ENCODE results near the gene IL18. TPM values are rescaled to one million over a fixed set of nuclear protein-coding genes. Genes with fewer than 3 reads are reported as not detected.
A peak's percentile ranks its signal among the peaks of the same experiment; 100 is the strongest.
"Not testable (repeated sequence)": the region's sequence is repeated elsewhere in the genome, so short reads cannot be mapped to it uniquely, and the experiment has no call there.

Gene IL18
- total and polyA plus RNA-seq, 7 experiments from 2014 or later = 0.32 to 8.3 (median 0.72) TPM; not detected in 3

- Histone ChIP-seq H3K27me3 (ENCODE audit: control insufficient read depth in 2 of 2, insufficient read depth in 2 of 2, low read length in 2 of 2) (no peaks in the 10 kb centered on the region), H3K4me3 (ENCODE audit: low read length) (no peak overlapping the region), H3K9me3 (ENCODE audit: control insufficient read depth in 2 of 3, low read length in 3 of 3) (no peaks in the 10 kb centered on the region), H3K4me1 (ENCODE audit: control insufficient read depth in 2 of 2, insufficient read depth in 2 of 2, low read length in 2 of 2) (no peaks in the 10 kb centered on the region), H3K36me3 (ENCODE audit: control insufficient read depth in 2 of 3, insufficient read depth in 3 of 3, low read length in 3 of 3) (no peaks in the 10 kb centered on the region), H3K27ac (ENCODE audit: low read depth, low read length) (no peak overlapping the region)
- intact Hi-C loops (cut with micrococcal nuclease) = no loop called here
- Mint-ChIP-seq H3K4me3 (no peak overlapping the region), H3K36me3 (no peaks in the 10 kb centered on the region), H3K27ac (no peak overlapping the region), H3K4me1 (peaks cover 0 to 1% (median 0%) of the 10 kb centered on the region in 7 donors), H3K27me3 (peaks cover 0 to 16% (median 0%) of the 10 kb centered on the region in 5 donors), H3K9me3 (peaks cover 0 to 3% (median 0%) of the 10 kb centered on the region in 11 donors)
- no peak for DNase-seq
- ATAC-seq = no peak
- ChIA-PET POLR2A (no interaction called here), CTCF (no interaction called here)
Measured at GRCh38 chr11:112200252-112200651, 36.4 kb upstream of the IL18 start.

- H3K4me1 ChIP-seq (ENCODE audit: control insufficient read depth in 2 of 2, insufficient read depth in 2 of 2, low read length in 2 of 2); H3K27ac ChIP-seq (ENCODE audit: low read depth, low read length); H3K9me3 Mint-ChIP-seq; H3K36me3 ChIP-seq (ENCODE audit: control insufficient read depth in 2 of 3, insufficient read depth in 3 of 3, low read length in 3 of 3); H3K4me1 Mint-ChIP-seq; ATAC-seq; H3K4me3 Mint-ChIP-seq; H3K4me3 ChIP-seq (ENCODE audit: low read length); DNase-seq; CTCF ChIA-PET; intact Hi-C loops (cut with micrococcal nuclease); H3K27me3 ChIP-seq (ENCODE audit: control insufficient read depth in 2 of 2, insufficient read depth in 2 of 2, low read length in 2 of 2); H3K27ac Mint-ChIP-seq; POLR2A ChIA-PET; H3K36me3 Mint-ChIP-seq; H3K9me3 ChIP-seq (ENCODE audit: control insufficient read depth in 2 of 3, low read length in 3 of 3): not testable (repeated sequence)
- peaks cover 0 to 19% (median 0%) of the 10 kb centered on the region in 5 donors for H3K27me3 Mint-ChIP-seq
Measured at GRCh38 chr11:112199101-112199500, 35.2 kb upstream of the IL18 start.

DNA sequence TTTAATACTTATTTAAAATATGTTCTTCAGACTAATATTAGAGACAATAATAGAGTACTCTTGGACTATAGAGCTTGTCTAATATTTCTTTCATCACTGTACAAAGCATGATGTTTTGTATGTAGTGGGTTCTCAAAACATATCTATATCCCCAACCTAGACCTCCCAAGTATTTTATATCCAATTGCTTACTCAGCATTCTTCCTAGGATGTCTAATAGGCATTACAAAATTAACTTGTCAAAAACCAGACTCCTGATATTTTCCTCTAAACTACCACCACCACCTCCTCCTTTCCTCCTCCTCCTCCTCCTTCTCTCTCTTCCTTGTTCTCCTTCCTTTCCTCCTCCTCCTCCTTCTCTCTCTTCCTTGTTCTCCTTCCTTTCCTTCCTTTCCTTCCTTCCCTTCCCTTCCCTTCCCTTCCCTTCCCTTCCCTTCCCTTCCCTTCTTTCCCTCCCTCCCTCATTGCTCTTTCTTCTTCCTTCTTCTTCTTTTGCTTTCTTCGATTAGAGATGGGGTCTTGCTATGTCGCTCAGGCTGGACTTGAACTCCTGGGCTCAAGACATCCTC lies 32.7 kb upstream of the IL18 start:
- H3K27me3 Mint-ChIP-seq = peaks cover 0 to 25% (median 0%) of the 10 kb centered on the region in 5 donors
- DNase-seq = no peak
- H3K27me3 ChIP-seq (ENCODE audit: control insufficient read depth in 2 of 2, insufficient read depth in 2 of 2, low read length in 2 of 2) = no peaks in the 10 kb centered on the region
- intact Hi-C loops (cut with micrococcal nuclease) = no loop called here
- no peaks in the 10 kb centered on the region for H3K4me1 ChIP-seq (ENCODE audit: control insufficient read depth in 2 of 2, insufficient read depth in 2 of 2, low read length in 2 of 2)
- H3K9me3 ChIP-seq (ENCODE audit: control insufficient read depth in 2 of 3, low read length in 3 of 3) = no peaks in the 10 kb centered on the region
- no peak overlapping the region for H3K27ac ChIP-seq (ENCODE audit: low read depth, low read length)
- POLR2A ChIA-PET = no interaction called here
- H3K4me3 ChIP-seq (ENCODE audit: low read length) = no peak overlapping the region
- no peak overlapping the region for H3K27ac Mint-ChIP-seq
- peaks cover 0 to 3% (median 0%) of the 10 kb centered on the region in 11 donors for H3K9me3 Mint-ChIP-seq
- ATAC-seq = no peak
- CTCF ChIA-PET = interaction anchor here (0.6 to 0.7 kb wide), 2 partner anchors 84 to 442 kb away, joined by 3 to 6 read pairs; no protein-coding TSS in a partner anchor
- H3K4me3 Mint-ChIP-seq = no peak overlapping the region
- no peaks in the 10 kb centered on the region for H3K36me3 ChIP-seq (ENCODE audit: control insufficient read depth in 2 of 3, insufficient read depth in 3 of 3, low read length in 3 of 3)
- H3K36me3 Mint-ChIP-seq = no peaks in the 10 kb centered on the region
- H3K4me1 Mint-ChIP-seq = peaks cover 0 to 1% (median 0%) of the 10 kb centered on the region in 7 donors

DNA sequence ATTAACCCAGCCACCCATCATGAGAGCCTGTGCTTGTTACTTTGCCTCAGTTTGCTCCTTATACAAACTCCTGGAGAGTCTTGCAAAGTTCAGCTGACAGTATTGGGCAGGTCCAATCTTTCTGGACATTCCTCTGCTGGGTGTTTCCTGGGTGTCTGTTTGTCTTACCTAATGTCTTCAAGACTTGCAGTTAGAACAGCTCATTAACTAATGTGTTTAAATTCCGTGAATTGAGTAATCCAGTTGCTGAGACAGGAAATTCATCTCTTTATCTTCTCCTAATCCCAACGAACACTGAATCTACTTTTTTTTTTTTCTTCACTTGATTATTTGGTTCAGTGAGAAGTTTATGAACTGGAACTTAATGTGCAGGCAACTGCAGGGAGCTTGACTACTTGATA lies 32.1 kb upstream of the IL18 start:
- POLR2A ChIA-PET = no interaction called here
- Histone ChIP-seq H3K27ac (ENCODE audit: low read depth, low read length) (no peak overlapping the region), H3K9me3 (ENCODE audit: control insufficient read depth in 2 of 3, low read length in 3 of 3) (no peaks in the 10 kb centered on the region), H3K4me3 (ENCODE audit: low read length) (no peak overlapping the region), H3K4me1 (ENCODE audit: control insufficient read depth in 2 of 2, insufficient read depth in 2 of 2, low read length in 2 of 2) (no peaks in the 10 kb centered on the region), H3K27me3 (ENCODE audit: control insufficient read depth in 2 of 2, insufficient read depth in 2 of 2, low read length in 2 of 2) (no peaks in the 10 kb centered on the region), H3K36me3 (ENCODE audit: control insufficient read depth in 2 of 3, insufficient read depth in 3 of 3, low read length in 3 of 3) (no peaks in the 10 kb centered on the region)
- Mint-ChIP-seq H3K27ac (no peak overlapping the region), H3K9me3 (peaks cover 0 to 3% (median 0%) of the 10 kb centered on the region in 11 donors), H3K36me3 (no peaks in the 10 kb centered on the region), H3K27me3 (peaks cover 0 to 25% (median 0%) of the 10 kb centered on the region in 5 donors), H3K4me1 (peaks cover 0 to 1% (median 0%) of the 10 kb centered on the region in 7 donors), H3K4me3 (no peak overlapping the region)
- no peak for ATAC-seq
- intact Hi-C loops (cut with micrococcal nuclease) = no loop called here
- CTCF ChIA-PET = interaction anchor here (0.6 to 0.7 kb wide), 3 partner anchors 11 to 442 kb away, joined by 3 to 6 read pairs (median 3); no protein-coding TSS in a partner anchor
- no peak for DNase-seq

DNA sequence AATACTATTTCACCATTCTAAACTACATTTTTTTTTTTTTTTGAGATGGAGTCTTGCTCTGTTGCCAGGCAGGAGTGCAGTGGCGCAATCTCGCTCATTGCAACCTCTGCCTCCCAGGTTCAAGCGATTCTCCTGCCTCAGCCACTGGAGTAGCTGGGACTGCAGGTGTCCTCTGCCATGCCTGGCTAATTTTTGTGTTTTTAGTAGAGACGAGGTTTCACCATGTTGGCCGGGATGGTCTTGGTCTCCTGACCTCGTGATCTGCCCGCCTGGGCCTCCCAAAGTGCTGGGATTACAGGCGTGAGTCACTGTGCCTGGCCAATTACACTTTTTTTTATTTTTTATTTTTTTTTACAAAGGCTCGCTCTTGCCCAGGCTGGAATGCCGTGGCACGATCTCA lies 31.2 kb upstream of the IL18 start:
- H3K4me3 ChIP-seq (ENCODE audit: low read length); H3K27ac Mint-ChIP-seq; DNase-seq; H3K36me3 ChIP-seq (ENCODE audit: control insufficient read depth in 2 of 3, insufficient read depth in 3 of 3, low read length in 3 of 3); H3K36me3 Mint-ChIP-seq; H3K9me3 ChIP-seq (ENCODE audit: control insufficient read depth in 2 of 3, low read length in 3 of 3); H3K4me1 ChIP-seq (ENCODE audit: control insufficient read depth in 2 of 2, insufficient read depth in 2 of 2, low read length in 2 of 2); H3K4me3 Mint-ChIP-seq; H3K27ac ChIP-seq (ENCODE audit: low read depth, low read length); POLR2A ChIA-PET; H3K9me3 Mint-ChIP-seq; ATAC-seq; CTCF ChIA-PET; intact Hi-C loops (cut with micrococcal nuclease); H3K27me3 ChIP-seq (ENCODE audit: control insufficient read depth in 2 of 2, insufficient read depth in 2 of 2, low read length in 2 of 2); H3K4me1 Mint-ChIP-seq: not testable (repeated sequence)
- H3K27me3 Mint-ChIP-seq = peaks cover 0 to 22% (median 0%) of the 10 kb centered on the region in 5 donors

- no peaks in the 10 kb centered on the region for H3K36me3 ChIP-seq (ENCODE audit: control insufficient read depth in 2 of 3, insufficient read depth in 3 of 3, low read length in 3 of 3)
- Mint-ChIP-seq H3K9me3 (peaks cover 0 to 4% (median 0%) of the 10 kb centered on the region in 11 donors), H3K4me1 (peaks cover 0 to 2% (median 0%) of the 10 kb centered on the region in 7 donors), H3K27ac (no peak overlapping the region), H3K4me3 (no peak overlapping the region), H3K27me3 (peaks cover 0 to 19% (median 4%) of the 10 kb centered on the region in 5 donors), H3K36me3 (peaks cover 0 to 4% (median 0%) of the 10 kb centered on the region in 5 donors)
- ChIA-PET CTCF (no interaction called here), POLR2A (no interaction called here)
- no peaks in the 10 kb centered on the region for H3K9me3 ChIP-seq (ENCODE audit: control insufficient read depth in 2 of 3, low read length in 3 of 3)
- H3K27me3 ChIP-seq (ENCODE audit: control insufficient read depth in 2 of 2, insufficient read depth in 2 of 2, low read length in 2 of 2) = no peaks in the 10 kb centered on the region
- H3K4me1 ChIP-seq (ENCODE audit: control insufficient read depth in 2 of 2, insufficient read depth in 2 of 2, low read length in 2 of 2) = no peaks in the 10 kb centered on the region
- no peak for DNase-seq
- intact Hi-C loops (cut with micrococcal nuclease) = no loop called here
- H3K4me3 ChIP-seq (ENCODE audit: low read length) = no peak overlapping the region
- no peak for ATAC-seq
- H3K27ac ChIP-seq (ENCODE audit: low read depth, low read length) = no peak overlapping the region
Measured at GRCh38 chr11:112186304-112186703, 22.4 kb upstream of the IL18 start.

- peaks cover 0 to 20% (median 4%) of the 10 kb centered on the region in 5 donors for H3K27me3 Mint-ChIP-seq
- H3K9me3 Mint-ChIP-seq = peaks cover 0 to 4% (median 0%) of the 10 kb centered on the region in 11 donors
- no peak for ATAC-seq
- intact Hi-C loops (cut with micrococcal nuclease) = no loop called here
- Histone ChIP-seq H3K27ac (ENCODE audit: low read depth, low read length) (no peak overlapping the region), H3K4me3 (ENCODE audit: low read length) (no peak overlapping the region), H3K27me3 (ENCODE audit: control insufficient read depth in 2 of 2, insufficient read depth in 2 of 2, low read length in 2 of 2) (no peaks in the 10 kb centered on the region), H3K36me3 (ENCODE audit: control insufficient read depth in 2 of 3, insufficient read depth in 3 of 3, low read length in 3 of 3) (no peaks in the 10 kb centered on the region), H3K9me3 (ENCODE audit: control insufficient read depth in 2 of 3, low read length in 3 of 3) (no peaks in the 10 kb centered on the region), H3K4me1 (ENCODE audit: control insufficient read depth in 2 of 2, insufficient read depth in 2 of 2, low read length in 2 of 2) (no peaks in the 10 kb centered on the region)
- DNase-seq = no peak
- H3K36me3 Mint-ChIP-seq = peaks cover 0 to 5% (median 0%) of the 10 kb centered on the region in 5 donors
- H3K4me1 Mint-ChIP-seq = peaks cover 0 to 2% (median 0%) of the 10 kb centered on the region in 7 donors
- ChIA-PET CTCF (no interaction called here), POLR2A (no interaction called here)
- peak overlapping the region in 1 of 9 donors; percentile 3 for H3K27ac Mint-ChIP-seq
- H3K4me3 Mint-ChIP-seq = no peak overlapping the region
Measured at GRCh38 chr11:112185883-112186282, 22.0 kb upstream of the IL18 start.

Data from naive thymus-derived CD4-positive, alpha-beta T cell (primary cell).